ENCODE results near the gene MAP3K3.

Gene MAP3K3

DNA sequence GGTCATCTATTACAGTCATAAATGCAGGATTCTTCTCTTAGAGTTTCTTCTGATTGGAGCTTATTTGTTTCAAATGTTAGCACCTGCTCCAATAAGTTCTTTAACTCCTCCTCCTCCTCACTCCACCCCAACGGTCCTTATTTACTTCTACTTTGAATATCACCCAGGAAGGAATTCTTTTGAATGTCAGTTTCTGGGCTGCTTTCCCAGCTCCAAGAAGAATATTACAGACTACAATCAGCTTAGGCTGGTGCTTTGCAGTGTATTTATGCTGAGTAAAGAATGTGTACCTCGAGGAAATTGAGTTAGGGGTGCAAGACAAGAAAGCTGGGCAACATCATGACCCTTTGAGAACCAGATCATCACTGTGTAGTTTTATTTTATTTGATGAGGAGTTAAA lies 30.8 kb downstream of the MAP3K3 start:
- DNase-seq: no peak

DNA sequence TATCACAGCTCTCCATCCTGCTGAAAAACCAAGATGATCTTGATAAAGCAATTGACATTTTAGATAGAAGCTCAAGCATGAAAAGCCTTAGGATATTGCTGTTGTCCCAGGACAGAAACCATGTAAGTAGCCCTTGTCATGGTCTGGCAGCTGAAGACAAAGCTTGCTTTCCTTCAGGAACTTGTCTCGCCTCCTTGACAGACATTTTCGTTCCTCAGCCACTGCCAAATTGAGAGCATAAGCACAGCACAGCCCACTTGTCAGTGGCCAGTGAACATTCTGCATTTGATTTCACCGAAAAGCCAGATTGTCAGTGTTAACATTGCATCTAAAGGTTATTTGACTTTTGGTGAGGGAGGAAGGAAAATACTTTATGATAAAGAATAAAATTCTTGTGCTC lies 35.6 kb downstream of the MAP3K3 start:
- DNase-seq: no peak

DNA sequence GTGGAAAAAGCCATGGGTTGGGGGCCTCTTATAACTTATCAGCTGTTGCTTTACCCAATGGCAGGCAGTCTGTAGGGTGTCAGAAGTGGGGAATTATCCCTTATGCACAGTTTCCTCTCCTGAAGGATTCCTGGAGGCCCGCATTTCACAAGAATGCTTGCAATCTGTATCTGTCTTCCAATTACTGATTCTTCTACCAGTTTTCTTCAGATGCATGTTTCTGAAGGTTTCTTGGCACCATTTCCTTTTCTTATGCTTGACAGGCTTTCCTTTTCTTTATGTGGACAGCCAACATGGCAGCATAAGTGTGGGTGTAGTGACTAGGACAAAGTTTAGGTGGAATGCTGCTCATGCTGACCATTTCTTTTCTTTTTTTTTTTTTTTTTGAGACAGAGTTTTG lies 36.1 kb downstream of the MAP3K3 start:
- DNase-seq: no peak

DNA sequence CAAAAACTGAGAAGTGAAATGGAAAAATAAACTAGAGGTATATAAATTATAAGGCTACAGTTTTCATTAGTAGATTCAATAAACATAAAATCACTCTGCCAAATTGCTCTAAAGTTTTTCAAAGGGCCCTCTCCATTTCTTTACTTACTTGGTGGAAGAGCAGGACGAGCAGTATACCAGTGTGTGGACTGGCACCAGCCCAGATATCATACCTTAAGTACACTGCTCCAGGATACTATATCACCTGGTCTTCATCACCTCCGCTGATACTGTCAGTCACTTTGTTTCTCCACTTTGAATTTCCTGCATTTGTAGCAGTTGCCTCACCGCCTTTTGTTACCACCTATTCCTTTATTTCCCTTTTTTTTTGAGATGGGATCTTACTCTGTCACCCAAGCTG lies 37.6 kb downstream of the MAP3K3 start:
- no peak for DNase-seq

DNA sequence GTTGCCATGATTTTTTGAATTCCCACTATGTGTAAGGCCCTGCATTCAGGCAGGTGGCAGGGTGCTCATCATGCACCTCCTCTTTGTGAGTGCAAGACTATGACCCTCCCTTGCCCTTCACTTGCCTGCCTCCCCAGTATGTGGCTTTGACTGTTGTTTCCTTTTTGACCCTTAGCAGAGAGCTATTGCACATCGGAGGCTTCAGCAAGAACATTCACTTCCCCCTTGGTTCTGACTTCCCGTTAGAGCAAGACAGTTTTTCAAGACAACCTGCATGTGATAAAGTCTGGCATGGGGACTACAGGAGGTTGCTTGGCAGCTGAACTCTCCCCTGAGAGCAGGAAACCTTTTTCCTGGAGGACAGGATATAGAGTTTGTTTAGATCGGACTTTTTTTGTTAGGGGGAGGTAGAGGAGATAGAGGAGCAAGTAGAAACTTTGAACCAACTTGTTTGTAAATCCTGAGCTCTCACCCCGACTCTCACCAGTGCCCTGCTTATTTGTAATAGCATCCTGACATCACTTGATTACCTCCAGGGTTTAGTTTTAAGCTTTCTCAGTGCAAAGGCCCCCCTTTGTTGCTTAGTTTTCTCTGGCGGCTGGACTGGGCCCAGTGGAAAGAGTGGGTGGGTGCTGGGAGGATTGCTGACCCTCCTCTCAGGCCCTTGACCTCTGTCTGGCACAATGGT lies 43.5 kb downstream of the MAP3K3 start:
- DNase-seq: no peak

DNA sequence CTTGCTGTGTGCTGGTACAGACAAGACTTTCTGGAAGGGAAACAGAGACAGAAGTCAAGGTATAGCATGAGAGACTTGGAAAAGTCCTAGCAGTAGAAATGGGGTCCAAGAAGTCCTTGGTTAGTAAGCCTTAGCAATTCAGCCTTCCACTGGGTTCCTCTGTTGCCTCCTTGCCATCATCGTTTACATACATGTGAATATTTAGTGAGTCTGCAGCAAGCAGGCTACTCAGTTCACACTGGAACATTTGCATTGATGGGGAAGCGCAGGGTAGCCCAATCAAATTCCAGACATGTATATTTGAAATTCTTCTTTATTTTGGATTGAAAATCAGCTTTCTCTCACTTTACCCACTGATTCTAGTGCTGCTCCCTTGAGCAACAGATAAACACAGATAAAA lies 50.6 kb downstream of the MAP3K3 start:
- DNase-seq: no peak

DNA sequence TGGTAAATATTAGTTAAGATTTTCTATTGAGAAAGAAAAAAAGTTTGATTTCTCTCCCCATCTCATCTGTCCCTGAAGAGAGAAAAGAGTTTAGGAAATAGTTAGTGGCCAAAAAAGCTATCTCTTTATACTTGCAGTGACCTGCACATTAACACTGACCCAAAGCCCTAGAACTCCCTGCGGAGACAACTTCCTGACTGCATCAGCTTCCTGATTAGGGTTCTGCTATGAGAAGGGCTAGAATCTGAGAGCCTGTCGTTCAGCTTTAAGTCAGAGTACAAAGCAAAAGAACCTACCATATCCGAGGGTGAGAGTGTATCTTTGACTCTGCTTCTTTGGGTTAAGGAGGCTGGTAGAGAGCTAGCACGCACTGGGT lies 53.0 kb downstream of the MAP3K3 start:
- DNase-seq: no peak

DNA sequence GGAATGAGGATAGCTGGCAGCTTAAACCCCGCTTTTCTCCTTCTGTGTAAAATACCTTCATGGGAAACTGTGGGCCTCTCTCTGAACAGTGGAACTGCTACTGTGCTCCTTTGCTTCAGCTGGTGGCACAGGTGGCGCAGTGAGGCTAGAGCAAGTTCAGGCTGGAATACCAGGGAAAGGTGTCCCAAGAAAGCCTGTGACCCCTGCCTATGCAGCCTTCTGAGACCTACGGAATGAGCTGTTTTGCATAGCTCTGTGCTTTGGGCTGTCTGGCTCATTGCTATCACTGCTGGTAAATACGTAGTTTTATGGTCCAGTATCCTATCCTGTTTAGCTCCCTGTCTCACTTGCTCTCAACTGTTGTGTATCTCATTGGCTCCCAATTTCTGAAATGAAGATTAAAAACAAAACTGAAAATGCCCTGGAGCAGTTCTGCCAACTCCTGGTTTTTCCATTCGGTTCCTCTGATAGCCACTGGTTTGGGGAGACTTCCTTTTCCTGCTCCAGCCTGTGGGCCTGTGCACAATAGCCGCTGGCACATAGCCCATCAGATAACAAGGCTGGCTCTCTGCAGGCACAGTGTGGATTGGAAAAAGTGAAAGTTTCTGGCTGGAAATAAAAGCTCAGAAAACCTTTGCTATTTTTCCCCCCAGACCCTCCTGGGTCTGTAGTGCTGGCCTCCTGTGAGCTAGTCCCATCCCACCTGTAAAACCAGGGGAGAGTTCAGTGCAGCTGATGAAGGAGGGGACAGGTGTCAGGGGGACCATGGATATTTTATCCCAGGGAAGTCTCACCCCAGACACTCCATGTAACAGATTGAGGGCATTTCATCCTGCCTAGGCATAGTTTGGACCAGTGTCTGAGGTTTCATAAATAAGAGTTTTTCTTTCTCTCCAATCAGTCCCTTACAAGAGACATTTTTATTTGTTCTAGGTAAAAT lies 53.7 kb downstream of the MAP3K3 start:
- DNase-seq: no peak

DNA sequence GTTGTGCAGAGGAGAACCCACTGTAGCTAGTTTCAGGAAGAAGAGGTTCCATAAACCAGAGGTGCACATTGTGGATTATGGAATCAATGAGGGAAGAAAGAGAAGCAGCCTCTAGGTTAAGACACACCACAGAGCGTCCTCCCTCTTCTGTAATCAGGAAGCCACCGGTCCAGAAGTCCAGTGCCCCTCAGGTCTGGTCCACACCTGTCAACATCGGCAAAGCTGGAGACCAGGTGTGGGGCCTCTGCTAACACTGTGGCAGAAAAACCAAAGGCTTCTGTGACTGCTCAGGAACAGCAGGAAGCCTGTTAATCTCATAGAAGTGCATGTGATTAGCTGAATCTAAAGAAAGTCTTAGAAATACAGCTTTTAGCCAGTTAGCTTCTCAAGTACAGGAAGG lies 54.4 kb downstream of the MAP3K3 start:
- no peak for DNase-seq

DNA sequence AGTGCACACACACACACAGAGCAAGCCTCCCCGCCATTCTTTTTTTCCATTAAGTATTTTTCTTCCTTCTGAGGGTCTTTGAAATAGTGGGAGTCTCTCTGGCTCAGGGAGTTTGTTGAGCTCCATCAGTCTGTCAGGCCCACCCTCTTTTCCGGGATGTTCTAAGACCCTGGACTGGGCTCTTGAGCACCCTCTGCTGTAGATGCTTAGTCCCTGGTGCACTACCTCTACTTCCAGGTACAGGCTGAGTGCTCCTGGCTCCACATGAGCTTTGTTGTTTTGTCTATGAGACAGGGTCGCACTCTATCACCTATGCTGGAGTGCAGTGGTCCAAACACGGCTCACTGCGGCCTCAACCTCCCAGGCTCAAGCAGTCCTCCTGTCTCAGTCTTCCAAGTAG lies 57.0 kb downstream of the MAP3K3 start:
- DNase-seq: no peak

DNA sequence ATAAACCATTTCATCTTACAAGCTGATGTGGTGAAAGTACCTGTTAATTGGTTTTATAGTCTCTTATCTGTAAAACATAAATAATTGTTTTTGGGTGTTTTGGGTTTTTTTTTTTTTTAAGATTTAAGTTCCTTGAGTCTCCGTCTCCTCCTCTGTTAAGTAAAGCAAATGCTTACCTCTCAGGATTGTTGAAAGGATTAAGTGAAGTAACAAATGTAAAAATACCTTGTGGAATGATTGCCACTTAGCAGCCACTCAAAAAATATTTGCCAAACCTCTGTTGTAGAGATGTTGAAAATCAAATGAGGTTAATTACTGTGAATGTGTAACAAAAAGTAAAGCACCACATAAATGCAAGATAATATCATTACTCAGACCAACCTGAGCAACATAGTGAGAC lies 58.5 kb downstream of the MAP3K3 start:
- no peak for DNase-seq

DNA sequence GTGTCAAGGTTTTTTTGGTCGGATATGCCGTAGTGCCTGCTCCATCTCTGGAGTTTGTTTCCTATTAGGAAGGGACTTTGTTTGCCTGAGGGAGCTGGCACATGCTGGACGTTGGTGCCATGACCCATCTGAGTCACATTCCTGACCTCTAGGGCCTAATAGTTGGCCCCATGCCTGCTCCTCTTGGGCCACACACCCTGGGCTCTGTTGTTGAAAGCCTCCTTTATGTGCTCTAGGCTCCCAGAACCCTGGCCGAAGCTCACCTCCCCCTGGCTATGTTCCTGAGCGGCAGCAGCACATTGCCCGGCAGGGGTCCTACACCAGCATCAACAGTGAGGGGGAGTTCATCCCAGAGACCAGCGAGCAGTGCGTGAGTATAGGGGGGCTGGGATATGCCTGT lies 59.3 kb downstream of the MAP3K3 start:
- DNase-seq: no peak

DNA sequence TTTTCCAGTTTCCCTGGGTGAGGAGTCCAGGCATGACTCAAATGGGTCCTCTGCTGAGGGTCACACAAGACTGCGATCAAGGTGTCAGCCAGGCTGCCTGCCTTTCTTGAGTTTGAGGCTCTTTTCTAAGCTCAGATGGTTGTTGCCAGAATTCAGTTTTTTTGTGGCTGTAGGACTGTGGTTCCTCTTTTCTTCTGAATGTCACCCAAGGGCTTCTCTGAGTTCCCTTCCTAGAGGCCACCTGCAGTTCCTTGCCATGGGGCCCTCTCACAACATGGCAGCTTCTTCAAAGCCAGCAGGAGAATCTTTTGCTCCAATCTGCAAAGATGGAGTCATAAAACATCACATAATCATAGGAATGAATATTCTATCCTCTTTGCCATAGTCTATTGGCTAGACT lies 60.2 kb downstream of the MAP3K3 start:
- DNase-seq: no peak

DNA sequence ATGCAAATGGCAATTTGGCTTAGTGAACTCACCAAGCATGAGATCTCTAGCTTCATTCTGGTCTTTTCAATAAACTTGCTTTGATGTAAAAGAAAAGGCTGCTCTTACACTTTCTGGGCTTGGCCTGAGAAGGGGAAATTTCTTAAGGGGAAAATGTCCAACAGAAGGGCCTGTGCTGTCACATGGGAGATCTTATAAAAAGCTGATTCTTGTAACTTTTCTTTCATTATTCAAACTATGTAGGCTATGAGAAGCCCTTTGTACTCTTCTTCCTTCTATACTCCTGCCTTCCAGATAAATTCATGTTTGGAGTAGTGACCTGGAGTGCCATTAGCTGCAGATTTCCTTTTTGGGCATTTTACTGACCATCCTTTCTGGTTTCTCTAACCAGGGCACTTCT lies 60.8 kb downstream of the MAP3K3 start:
- DNase-seq: no peak

DNA sequence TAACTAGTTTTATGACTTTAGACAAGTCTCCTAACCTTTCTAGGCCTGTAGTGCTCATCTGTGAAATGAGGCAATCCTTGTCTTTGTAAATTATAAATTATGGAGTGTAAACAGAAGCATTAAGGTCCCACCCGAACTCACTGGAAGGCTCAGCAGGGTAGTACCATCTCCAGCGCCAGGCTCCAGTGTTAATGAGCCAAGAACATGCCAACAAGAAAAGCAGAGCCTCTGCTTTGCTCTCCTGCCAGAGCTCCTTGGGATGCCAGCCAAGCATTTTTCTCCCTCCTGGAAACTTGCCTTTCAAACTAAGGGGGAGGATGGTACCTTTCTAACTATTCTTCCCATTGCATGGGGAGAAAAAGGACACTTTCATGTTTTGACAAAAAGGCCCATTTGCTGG lies 62.8 kb downstream of the MAP3K3 start:
- DNase-seq: no peak

DNA sequence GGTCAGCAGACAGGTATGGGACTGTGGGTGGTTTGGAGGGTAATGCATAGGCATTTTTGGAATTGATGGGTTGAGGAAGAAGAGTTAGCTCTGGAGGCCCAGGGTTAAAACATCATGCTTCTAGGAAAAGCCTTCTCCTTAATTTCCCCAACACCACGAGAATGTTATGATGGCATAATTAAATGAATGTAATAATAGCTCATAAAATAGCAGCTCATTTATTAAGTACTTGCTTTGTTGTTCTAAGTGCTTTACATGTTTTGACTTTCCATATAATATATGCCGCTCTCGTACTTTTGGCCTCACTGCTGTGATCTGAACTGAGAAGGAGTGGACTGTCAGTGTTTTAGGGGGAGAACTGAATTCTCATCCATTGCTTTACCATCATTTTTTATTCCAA lies 63.4 kb downstream of the MAP3K3 start:
- no peak for DNase-seq

DNA sequence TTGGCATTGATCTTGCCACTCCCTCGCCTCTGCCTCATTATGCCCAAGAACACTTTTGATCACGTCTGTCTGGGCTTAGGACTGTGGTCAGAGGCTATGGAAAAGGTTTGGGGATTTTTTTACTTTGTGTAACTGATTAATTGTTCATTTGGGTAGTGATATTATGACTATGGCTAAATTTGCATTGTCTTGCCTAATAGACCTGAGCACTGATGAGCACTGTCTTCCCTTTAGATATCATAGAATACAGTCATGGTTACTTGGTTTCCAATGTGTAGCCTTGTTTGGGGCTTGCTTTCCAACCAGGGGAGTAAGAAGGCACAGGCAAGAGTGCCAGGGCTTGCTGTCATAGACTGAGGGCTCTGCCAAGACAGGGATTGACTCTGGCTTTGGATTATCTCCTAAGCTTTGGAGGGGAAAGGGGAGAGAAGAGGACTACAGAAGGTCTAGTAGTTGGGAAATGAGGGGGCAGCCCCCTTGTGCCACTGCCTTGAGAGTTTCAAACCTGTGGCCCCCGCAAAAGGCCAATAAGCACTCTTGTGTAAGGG lies 64.0 kb downstream of the MAP3K3 start:
- DNase-seq: no peak

DNA sequence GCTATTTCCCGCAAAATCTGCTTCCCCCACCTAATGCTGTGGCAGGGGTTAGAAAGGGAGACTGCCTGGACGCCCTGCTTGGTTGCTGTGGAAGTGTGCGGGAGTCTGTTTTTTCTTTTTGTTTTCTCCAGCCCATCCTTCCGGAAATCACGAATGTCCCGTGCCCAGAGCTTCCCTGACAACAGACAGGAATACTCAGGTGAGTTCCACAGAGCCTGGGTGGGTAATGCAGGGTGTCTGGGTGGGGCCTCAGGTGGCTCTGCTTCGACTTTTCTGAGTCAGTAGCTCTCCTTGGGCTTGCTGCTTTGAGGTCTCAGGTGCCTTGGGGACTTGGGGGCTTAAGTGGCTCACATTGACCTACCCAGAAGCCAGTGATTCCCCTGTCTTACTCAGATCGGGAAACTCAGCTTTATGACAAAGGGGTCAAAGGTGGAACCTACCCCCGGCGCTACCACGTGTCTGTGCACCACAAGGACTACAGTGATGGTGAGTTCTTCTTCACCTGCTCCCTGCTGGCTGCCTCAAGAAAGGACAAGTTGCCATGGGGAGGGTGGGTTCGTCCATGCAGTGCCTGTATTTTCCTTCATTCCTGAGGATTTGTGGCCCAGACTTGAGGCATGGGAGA lies 66.3 kb downstream of the MAP3K3 start:
- no peak for DNase-seq

DNA sequence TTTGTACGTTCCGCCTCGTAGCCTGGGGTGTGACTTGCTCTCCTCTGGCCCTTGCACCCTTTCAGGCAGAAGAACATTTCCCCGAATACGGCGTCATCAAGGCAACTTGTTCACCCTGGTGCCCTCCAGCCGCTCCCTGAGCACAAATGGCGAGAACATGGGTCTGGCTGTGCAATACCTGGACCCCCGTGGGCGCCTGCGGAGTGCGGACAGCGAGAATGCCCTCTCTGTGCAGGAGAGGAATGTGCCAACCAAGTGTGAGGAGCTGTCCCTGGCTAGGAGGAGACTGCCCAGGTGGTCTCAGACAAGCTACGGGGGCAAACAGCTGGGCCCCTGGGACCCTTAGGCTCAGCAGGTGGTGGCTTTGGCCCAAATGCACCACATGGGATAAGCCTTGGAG lies 67.3 kb downstream of the MAP3K3 start:
- no peak for DNase-seq

DNA sequence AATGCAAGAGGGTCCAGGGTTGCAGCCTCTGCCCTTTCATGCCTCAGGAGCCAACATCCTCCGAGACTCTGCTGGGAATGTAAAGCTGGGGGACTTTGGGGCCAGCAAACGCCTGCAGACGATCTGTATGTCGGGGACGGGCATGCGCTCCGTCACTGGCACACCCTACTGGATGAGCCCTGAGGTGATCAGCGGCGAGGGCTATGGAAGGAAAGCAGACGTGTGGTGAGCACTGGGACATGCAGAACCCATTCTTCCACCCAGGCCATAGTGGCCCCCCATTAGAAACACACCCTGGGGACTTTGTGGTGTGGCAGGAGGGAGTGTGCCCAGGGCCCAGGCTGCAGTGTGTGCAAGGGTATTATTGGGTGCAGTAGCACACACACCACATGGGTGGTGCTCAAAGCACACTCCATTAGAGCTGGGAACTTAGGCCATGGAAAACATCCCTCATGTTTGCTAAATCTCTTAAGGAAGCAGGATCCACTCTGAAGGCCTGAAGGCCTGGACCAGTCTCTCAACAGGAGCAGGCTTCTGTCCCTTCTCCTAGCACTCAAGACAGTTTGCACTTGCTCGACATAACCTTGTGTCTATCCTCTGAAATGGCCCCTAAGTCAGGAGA lies 70.1 kb downstream of the MAP3K3 start:
- no peak for DNase-seq

DNA sequence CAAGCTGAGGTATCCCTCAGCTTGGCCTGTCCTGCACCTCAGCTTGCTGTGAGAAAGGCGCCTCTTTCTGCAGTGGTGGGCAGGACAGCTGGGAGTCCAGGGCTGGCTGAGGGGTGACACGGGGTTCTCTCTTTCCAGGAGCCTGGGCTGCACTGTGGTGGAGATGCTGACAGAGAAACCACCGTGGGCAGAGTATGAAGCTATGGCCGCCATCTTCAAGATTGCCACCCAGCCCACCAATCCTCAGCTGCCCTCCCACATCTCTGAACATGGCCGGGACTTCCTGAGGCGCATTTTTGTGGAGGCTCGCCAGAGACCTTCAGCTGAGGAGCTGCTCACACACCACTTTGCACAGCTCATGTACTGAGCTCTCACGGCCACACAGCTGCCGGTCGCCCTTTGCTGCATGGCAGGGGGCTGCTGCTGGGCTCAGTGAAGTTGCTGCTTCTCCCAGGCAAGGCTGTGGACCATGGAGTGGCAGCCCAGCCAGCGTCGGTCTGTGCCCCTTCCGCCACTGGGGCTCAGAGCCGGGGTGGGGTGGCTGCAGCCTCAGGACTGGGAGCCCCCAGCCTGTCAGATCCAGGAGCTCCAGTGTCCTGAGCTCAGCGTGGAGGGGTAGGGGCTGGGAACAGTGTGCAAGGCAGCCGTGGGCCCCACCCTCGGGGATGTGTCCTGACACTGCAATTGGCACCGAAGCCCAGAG lies 71.3 kb downstream of the MAP3K3 start:
- no peak for DNase-seq

DNA sequence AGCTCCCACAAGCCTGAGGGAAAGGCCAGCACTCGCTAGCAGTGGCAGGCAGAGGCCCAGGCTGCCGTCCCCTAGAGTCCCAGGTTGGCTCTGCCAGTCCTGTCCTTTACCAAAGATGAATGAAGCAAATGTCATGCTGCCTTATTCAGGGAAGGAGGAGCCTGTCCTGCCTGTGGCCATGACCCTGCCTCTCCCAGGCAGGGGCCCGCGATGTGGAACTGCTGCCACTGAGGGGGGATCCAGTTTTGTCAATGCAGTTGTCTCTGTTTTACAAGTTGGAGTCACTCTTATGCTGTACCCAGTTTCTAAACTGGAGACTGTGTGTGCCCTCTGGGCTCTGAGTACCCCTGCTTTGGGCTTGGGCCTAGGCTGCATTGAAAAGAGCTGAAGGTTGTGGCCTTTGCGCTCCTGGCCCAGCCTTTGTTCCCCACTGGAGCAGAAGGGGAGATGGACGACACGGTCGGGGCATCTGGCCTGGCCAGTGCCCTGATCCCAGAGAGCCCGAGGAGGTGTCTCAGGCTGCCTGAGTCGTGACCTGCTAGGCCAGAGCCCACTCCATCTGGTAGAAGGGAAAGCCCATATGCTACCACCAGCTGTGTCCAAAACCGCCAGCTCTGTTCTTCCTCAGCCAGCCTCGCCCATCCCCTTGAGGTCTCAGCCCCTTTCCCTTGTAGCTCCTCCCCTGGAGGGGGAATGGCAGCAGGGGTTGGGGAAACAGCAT lies 72.2 kb downstream of the MAP3K3 start:
- DNase-seq: peak; percentile 42

Data from CD4-positive, alpha-beta T cell treated with Interleukin-17A for 4 hours (primary cell).